HEK293T (cell line): ENCODE results near the gene GPD2.
A peak's percentile ranks its signal among the peaks of the same experiment; 100 is the strongest.

Source experiments
- CTCF ChIA-PET: fragments of 350-600 bp; formaldehyde crosslinking; extraction: SDS; loops from one replicate; lab custom pipeline; 2021; ENCODE audit warnings: antibody characterized with exemption, inconsistent platforms; lab: Yijun Ruan, JAX
- POLR2A ChIA-PET: fragments of 350-600 bp; formaldehyde crosslinking; extraction: SDS; loops from one replicate; lab custom pipeline; 2020; ENCODE audit warnings: antibody characterized with exemption, inconsistent platforms; lab: Yijun Ruan, JAX
- DNase-seq: peaks from one replicate; pipeline ENCODE4 v3.0.0; 2012; ENCODE audit warnings: mixed read lengths; ENCODE audit errors: extremely low spot score
- ARNT ChIP-seq: fragments of 450-650 bp; IDR thresholded peaks from 2 replicates; pipeline ENCODE4 v1.6.1; 2017; ENCODE audit warnings: mild to moderate bottlenecking
- BHLHE40 ChIP-seq: fragments of 450-650 bp; IDR thresholded peaks from 2 replicates; pipeline ENCODE4 v1.6.1; 2016; ENCODE audit warnings: mild to moderate bottlenecking, moderate library complexity, borderline replicate concordance
- CTBP1 ChIP-seq: fragments of 450-650 bp; IDR thresholded peaks from 2 replicates; pipeline ENCODE4 v1.6.1; 2016; ENCODE audit warnings: borderline replicate concordance
- ELF4 ChIP-seq: fragments of 450-650 bp; IDR thresholded peaks from 2 replicates; pipeline ENCODE4 v1.6.1; 2017; ENCODE audit warnings: antibody characterized with exemption
- FOXA1 ChIP-seq: fragments of 450-650 bp; IDR thresholded peaks from 2 replicates; pipeline ENCODE4 v1.6.1; 2016; ENCODE audit warnings: mild to moderate bottlenecking
- FOXK2 ChIP-seq: fragments of 450-650 bp; IDR thresholded peaks from 2 replicates; pipeline ENCODE4 v1.6.1; 2016; ENCODE audit warnings: mild to moderate bottlenecking
- FOXM1 ChIP-seq: fragments of 450-650 bp; IDR thresholded peaks from 2 replicates; pipeline ENCODE4 v1.6.1; 2017; ENCODE audit warnings: mild to moderate bottlenecking, borderline replicate concordance
- HDGF ChIP-seq: fragments of 450-650 bp; IDR thresholded peaks from 2 replicates; pipeline ENCODE4 v1.6.1; 2017; ENCODE audit warnings: antibody characterized with exemption, borderline replicate concordance
- L3MBTL2 ChIP-seq: fragments of 450-650 bp; conservative IDR thresholded peaks from 2 replicates; pipeline ENCODE4 v1.6.1; 2016; ENCODE audit warnings: mild to moderate bottlenecking
- LEF1 ChIP-seq: fragments of 450-650 bp; IDR thresholded peaks from 2 replicates; pipeline ENCODE4 v1.6.1; 2017; ENCODE audit warnings: mild to moderate bottlenecking, borderline replicate concordance
- NFRKB ChIP-seq: fragments of 450-650 bp; IDR thresholded peaks from 2 replicates; pipeline ENCODE4 v1.6.1; 2016; ENCODE audit warnings: mild to moderate bottlenecking, moderate library complexity
- SP1 ChIP-seq: fragments of 450-650 bp; IDR thresholded peaks from 2 replicates; pipeline ENCODE4 v1.6.1; 2017
- SUZ12 ChIP-seq: fragments of 450-650 bp; IDR thresholded peaks from 2 replicates; pipeline ENCODE4 v1.6.1; 2016; ENCODE audit warnings: mild to moderate bottlenecking
- TARDBP ChIP-seq: fragments of 450-650 bp; IDR thresholded peaks from 2 replicates; pipeline ENCODE4 v1.6.1; 2016
- ZNF384 ChIP-seq: fragments of 450-650 bp; IDR thresholded peaks from 2 replicates; pipeline ENCODE4 v1.6.1; 2016
- TF ChIP-seq, protein P1 (sequence below): fragments of 450-650 bp; IDR thresholded peaks from 2 replicates; pipeline ENCODE4 v1.6.1; 2016

GPD2 gene

DNA sequence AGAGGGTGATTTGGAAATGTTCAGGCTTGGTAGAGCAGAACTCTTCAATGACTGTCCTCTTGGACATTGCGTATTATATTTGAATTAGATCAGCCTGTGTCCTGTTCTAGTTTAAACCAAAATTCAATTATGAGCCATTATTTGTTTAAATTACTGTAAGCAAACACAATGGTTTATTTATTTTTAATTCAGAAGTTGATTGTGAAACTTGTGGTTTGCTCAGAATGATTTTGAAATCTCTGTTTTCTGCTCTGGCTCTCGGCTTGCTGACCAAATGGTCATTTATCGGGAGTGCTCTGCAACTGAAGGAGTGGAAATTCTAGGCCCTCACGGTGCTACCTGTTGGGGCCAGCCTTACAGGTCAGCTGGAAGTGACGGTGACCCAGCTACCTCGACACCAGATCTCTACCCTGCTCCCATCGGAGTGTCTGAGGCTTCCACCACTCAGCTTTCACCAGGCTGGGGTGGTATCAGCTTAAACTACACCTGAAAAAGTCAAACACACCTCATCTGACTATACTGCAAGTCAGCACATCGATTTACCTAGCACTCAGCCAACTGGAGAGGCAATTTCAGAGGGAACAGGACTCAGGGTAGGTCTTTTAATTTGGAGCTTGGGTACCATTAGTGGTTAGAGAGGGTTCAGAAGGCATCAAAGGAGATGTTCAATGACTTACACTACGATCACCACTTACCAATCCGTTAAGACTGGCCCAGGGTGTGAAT is 36.8 kb upstream of the GPD2 start:
- peak; percentile 5 for DNase-seq
- CTCF ChIA-PET, result no interaction called here
- TF ChIP-seq L3MBTL2, result no peak
- POLR2A ChIA-PET, result interaction anchor here (1.1 to 2.3 kb wide), 4 partner anchors 9 to 65 kb away, joined by 3 to 12 read pairs (median 8); no protein-coding TSS in a partner anchor

DNA sequence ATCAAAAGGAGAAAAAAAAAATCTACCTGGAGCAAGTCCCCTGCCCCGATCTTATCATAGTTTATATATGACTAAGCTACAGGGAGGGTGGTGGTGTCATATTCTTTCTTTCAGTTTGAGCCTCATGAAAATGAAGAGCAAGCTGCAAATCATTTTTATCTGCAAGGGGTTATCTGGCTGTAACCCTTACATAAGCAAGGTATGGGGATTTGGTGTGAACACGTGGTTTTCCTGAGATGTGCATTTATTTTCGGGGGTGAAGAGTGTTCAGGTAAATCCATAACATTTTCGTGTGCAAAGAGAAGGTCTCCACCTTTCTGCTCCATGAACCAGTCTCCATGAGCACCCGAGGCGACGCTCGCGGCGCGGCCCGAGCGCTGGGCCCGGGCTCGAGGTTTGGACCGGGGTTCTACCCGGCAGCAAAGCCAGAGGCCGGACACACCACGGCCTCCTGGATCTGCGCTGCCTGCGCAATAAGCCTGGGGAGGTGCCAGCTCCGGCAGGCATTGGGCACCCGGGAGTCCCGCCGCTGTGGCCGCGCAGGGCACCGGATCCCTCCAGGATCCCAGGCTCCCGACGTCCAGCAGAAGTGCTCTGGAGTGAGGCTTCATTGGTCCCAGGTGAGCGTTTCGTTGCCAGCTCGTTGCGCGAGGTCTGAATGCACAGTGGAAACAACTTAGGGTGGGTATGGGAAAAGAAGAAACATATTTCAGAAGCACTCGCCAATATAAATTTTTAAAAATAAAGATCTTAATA is 36.1 kb upstream of the GPD2 start:
- ChIA-PET POLR2A (interaction anchor here (1.1 to 2.3 kb wide), 4 partner anchors 9 to 66 kb away, joined by 3 to 12 read pairs (median 8); no protein-coding TSS in a partner anchor), CTCF (no interaction called here)
- TF ChIP-seq FOXK2, result no peak
- no peak for TF ChIP-seq HDGF
- no peak for TF ChIP-seq FOXA1
- no peak for TF ChIP-seq NFRKB
- no peak for TF ChIP-seq SUZ12
- TF ChIP-seq L3MBTL2, result peak; percentile 88
- no peak for TF ChIP-seq BHLHE40
- TF ChIP-seq CTBP1, result no peak
- no peak for TF ChIP-seq SP1
- TF ChIP-seq, protein P1, sequence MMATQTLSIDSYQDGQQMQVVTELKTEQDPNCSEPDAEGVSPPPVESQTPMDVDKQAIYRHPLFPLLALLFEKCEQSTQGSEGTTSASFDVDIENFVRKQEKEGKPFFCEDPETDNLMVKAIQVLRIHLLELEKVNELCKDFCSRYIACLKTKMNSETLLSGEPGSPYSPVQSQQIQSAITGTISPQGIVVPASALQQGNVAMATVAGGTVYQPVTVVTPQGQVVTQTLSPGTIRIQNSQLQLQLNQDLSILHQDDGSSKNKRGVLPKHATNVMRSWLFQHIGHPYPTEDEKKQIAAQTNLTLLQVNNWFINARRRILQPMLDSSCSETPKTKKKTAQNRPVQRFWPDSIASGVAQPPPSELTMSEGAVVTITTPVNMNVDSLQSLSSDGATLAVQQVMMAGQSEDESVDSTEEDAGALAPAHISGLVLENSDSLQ, result peak; percentile 41; the same call in 1 of the 2 replicates
- TF ChIP-seq TARDBP, result no peak
- TF ChIP-seq FOXM1, result no peak
- peak; percentile 71 for DNase-seq

DNA sequence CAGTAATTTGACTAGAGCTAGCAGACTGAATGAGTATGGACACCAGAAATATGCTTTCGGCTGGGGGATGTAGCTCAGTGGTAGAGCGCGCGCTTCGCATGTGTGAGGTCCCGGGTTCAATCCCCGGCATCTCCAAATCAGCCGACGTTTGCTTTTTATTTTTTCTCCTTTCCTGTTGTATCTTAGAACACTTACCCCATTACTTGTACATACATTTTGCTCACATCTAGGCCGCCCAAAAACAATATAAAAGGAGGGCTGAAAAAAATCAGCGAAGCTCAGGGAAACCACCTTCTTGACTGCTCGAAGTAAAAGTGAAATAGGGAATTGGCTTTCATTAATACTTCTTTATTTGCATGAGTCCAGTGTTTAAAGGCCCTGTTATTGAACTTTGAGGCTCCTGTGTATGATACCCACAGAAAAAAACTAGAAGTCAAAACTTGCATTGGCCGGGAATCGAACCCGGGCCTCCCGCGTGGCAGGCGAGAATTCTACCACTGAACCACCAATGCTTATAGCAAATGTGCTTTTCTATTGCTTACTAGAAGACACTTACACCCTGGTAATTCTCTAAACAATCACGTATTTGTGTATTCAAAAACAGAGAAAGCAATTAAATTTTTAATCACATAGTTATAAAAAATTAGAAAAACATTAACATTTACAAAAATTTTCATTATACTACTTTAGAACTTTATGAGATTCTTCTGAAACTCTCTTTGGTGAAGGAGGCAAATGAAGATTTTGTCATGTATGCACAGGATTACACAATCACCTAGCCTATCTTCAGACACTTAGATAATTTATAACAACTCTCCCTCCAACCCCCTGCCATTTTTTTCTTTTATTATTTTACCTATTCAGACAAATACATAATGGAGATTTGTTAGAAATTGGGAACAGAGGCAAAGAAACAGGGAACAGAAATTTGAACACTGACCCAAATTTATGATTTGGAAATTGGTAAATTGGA is 35.2 kb upstream of the GPD2 start:
- peak; percentile 58 for DNase-seq
- ChIA-PET CTCF (interaction anchor here (0.6 to 0.7 kb wide), 2 partner anchors 9 to 15 kb away, joined by 3 read pairs; no protein-coding TSS in a partner anchor), POLR2A (interaction anchor here (1.1 to 2.3 kb wide), 3 partner anchors 59 to 67 kb away, joined by 5 to 12 read pairs (median 10); no protein-coding TSS in a partner anchor)
- TF ChIP-seq, protein P1, result peak; percentile 48
- TF ChIP-seq ZNF384 (0 out of 2 replicates have a peak, but pooled peaks have one; percentile 16), HDGF (no peak), ARNT (no peak), SP1 (no peak)

DNA sequence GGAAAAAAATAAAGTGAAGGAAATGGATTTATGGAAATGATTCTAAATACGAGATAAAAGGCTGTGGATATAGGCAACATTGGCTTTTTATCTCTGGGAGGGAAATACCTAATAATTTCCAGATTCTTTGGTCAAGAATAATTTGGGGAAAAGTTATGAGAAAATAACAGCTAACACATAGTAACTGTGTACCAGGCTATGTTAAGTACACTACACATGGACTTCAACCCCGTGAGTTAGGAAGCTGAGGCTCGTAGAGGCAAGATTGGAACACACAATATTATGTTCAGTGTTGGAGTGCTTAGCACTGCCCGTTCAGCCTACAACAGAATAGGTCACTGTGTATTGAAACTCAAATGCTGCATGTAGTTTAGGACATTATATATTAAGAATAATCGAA is 34.3 kb upstream of the GPD2 start:
- TF ChIP-seq L3MBTL2, result no peak
- no peak for TF ChIP-seq ARNT
- TF ChIP-seq ELF4, result no peak
- TF ChIP-seq, protein P1, result no peak
- TF ChIP-seq ZNF384, result no peak
- no peak for TF ChIP-seq CTBP1
- no peak for TF ChIP-seq FOXA1
- no peak for TF ChIP-seq FOXK2
- TF ChIP-seq NFRKB, result no peak
- TF ChIP-seq HDGF, result no peak
- TF ChIP-seq TARDBP, result no peak
- no peak for TF ChIP-seq BHLHE40
- TF ChIP-seq LEF1, result no peak
- CTCF ChIA-PET, result interaction anchor here (0.6 to 0.7 kb wide), 2 partner anchors 8 to 14 kb away, joined by 3 read pairs; no protein-coding TSS in a partner anchor
- POLR2A ChIA-PET, result no interaction called here

DNA sequence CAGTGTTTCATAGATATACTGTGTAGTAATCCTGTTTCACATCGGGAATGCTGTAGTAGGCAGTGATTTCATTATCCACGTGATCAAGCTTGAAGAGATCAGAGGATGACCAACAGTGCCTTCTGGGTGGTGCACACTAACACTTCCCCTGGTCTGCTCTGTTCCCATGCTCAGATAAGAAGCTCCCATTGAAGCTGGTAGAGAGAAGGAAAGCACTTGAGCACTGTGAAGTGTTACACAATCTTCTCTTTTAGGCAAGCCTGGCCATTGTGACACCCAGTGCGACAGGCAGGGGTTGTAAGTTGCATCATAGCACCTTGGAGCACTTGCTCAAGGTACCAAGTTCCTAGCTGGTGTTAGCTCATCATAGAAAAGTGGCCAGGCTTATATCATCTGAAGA is 30.6 kb upstream of the GPD2 start:
- ChIA-PET POLR2A (interaction anchor here (0.6 to 1.0 kb wide), 2 partner anchors 29 to 207 kb away, joined by 3 to 4 read pairs; no protein-coding TSS in a partner anchor), CTCF (no interaction called here)
- TF ChIP-seq FOXK2 (no peak), ZNF384 (no peak), L3MBTL2 (no peak), BHLHE40 (no peak), CTBP1 (no peak), HDGF (no peak)
- DNase-seq, result no peak

More for the DNA sequence above, 34.3 kb upstream of the GPD2 start:
- DNase-seq, result no peak

DNA sequence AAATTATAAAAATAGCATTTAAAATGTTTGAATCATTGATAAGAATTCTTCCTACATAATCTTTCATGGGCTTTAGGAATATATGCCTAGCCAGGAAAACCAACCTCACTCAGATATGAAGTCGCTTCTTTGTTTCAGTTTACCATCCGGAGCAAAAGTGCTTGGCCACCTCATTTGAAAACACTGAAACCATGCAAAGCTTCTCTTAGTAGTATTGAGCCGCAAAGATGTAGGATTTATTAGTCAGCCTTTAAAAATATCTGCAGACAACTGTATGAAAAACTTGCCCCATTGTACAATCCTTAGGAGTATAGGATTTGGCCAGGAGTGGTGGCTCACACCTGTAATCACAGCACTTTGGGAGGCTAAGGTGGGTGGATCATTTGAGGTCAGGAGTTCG is 24.3 kb upstream of the GPD2 start:
- POLR2A ChIA-PET, result no interaction called here
- no peak for DNase-seq
- TF ChIP-seq ARNT (no peak), HDGF (no peak), ZNF384 (no peak), TARDBP (no peak), L3MBTL2 (no peak), LEF1 (no peak), BHLHE40 (no peak), NFRKB (no peak), CTBP1 (no peak), FOXK2 (no peak), ELF4 (no peak), FOXM1 (no peak), SP1 (no peak), SUZ12 (no peak), FOXA1 (no peak)
- CTCF ChIA-PET, result no interaction called here
